SK-N-SH (cell line): Measurements from ENCODE around the gene ADRA2A. TPM values are rescaled to one million over a fixed set of nuclear protein-coding genes. Genes with fewer than 3 reads are reported as not detected.

Source experiments
- CTCF ChIA-PET: fragments of 300-600, 350-600 bp; formaldehyde crosslinking; extraction: SDS; loops from one replicate; lab custom pipeline; 2021; lab: Yijun Ruan, JAX
- POLR2A ChIA-PET: fragments of 350-600 bp; sonication (Branson Sonifier 250); formaldehyde crosslinking; extraction: SDS; loops from one replicate; lab custom pipeline; 2020; ENCODE audit warnings: antibody characterized with exemption, inconsistent platforms; lab: Yijun Ruan, JAX
- DNase-seq: peaks from one replicate; pipeline ENCODE4 v3.0.0; 2012
- H2AFZ ChIP-seq: fragments of 200-600 bp; sonication (generic); 2 replicates; pipeline ENCODE4 v1.8.1; 2016; ENCODE audit warnings: antibody characterized with exemption, mild to moderate bottlenecking, low read depth
- H3F3A ChIP-seq: fragments of 200-600 bp; sonication (generic); replicated peaks from 2 replicates; pipeline ENCODE3; 2016; ENCODE audit warnings: antibody characterized with exemption, mild to moderate bottlenecking; ENCODE audit not compliant: insufficient read depth
- H3K27ac ChIP-seq, 2 experiments: fragments of 200-500 bp in 1 of 2; fragments of 200-600 bp in 1 of 2; sonication (Bioruptor generic) in 1 of 2; sonication (generic), shearing (Covaris generic) in 1 of 2; 2 replicates each; pipeline versions ENCODE4 v1.5.1 to v1.6.1; 2014 to 2016; ENCODE audit warnings: low read depth in 2 of 2, inconsistent platforms in 1 of 2, low read length in 1 of 2, mild to moderate bottlenecking in 1 of 2, mixed read lengths in 1 of 2
- H3K27me3 ChIP-seq: fragments of 200-600 bp; sonication (generic), shearing (Covaris generic); 2 replicates; pipeline ENCODE4 v1.6.1; 2016; ENCODE audit warnings: mixed run types; ENCODE audit not compliant: insufficient read depth
- H3K36me3 ChIP-seq, 2 experiments: fragments of 200-500 bp in 1 of 2; fragments of 200-600 bp in 1 of 2; sonication (Bioruptor generic) in 1 of 2; sonication (generic) in 1 of 2; replicated peaks in 1 of 2; 2 replicates each; pipeline versions ENCODE3 to v1.5.1; 2014 to 2016; ENCODE audit warnings: low read length in 1 of 2, mild to moderate bottlenecking in 1 of 2; ENCODE audit not compliant: insufficient read depth in 2 of 2, control insufficient read depth in 1 of 2
- H3K4me1 ChIP-seq, 2 experiments: fragments of 200-500 bp in 1 of 2; fragments of 200-600 bp in 1 of 2; sonication (Bioruptor generic) in 1 of 2; sonication (generic), shearing (Covaris generic) in 1 of 2; 2 replicates each; pipeline versions ENCODE4 v1.5.1 to v1.6.1; 2014 to 2016; ENCODE audit warnings: low read depth in 1 of 2, low read length in 1 of 2, mixed run types in 1 of 2; ENCODE audit not compliant: insufficient read depth in 2 of 2, control insufficient read depth in 1 of 2
- H3K4me2 ChIP-seq: fragments of 200-600 bp; sonication (generic), shearing (Covaris generic); 2 replicates; pipeline ENCODE4 v1.6.1; 2017; ENCODE audit warnings: mixed run types
- H3K4me3 ChIP-seq, 2 experiments: fragments of 200-500 bp in 1 of 2; fragments of 200-600 bp in 1 of 2; sonication (Bioruptor generic) in 1 of 2; sonication (generic), shearing (Covaris generic) in 1 of 2; 2 replicates each; pipeline versions ENCODE4 v1.5.1 to v1.8.1; 2014 to 2016; ENCODE audit warnings: low read depth in 2 of 2, inconsistent platforms in 1 of 2, low read length in 1 of 2, mild to moderate bottlenecking in 1 of 2, mixed read lengths in 1 of 2, moderate library complexity in 1 of 2
- H3K79me2 ChIP-seq: fragments of 200-600 bp; sonication (generic); 2 replicates; pipeline ENCODE4 v1.8.1; 2017; ENCODE audit warnings: mild to moderate bottlenecking; ENCODE audit not compliant: insufficient read depth
- H3K9ac ChIP-seq: fragments of 200-600 bp; sonication (generic); 2 replicates; pipeline ENCODE4 v1.6.1; 2017; ENCODE audit warnings: mixed run types
- H3K9me2 ChIP-seq: fragments of 200-600 bp; sonication (generic); 2 replicates; pipeline ENCODE4 v1.6.1; 2017; ENCODE audit warnings: mixed run types
- H3K9me3 ChIP-seq: fragments of 200-600 bp; sonication (generic); 2 replicates; pipeline ENCODE4 v1.6.1; 2017; ENCODE audit warnings: mixed run types, mild to moderate bottlenecking, moderate library complexity
- H4K20me1 ChIP-seq: fragments of 200-600 bp; sonication (generic); 2 replicates; pipeline ENCODE4 v1.6.1; 2017; ENCODE audit warnings: mild to moderate bottlenecking, mixed run types; ENCODE audit not compliant: insufficient read depth
- CHD2 ChIP-seq: fragments of 150-350 bp; IDR thresholded peaks from 2 replicates; pipeline ENCODE4 v1.6.1; 2018; ENCODE audit warnings: low read length; ENCODE audit not compliant: partially characterized antibody
- ELF1 ChIP-seq: IDR thresholded peaks from 2 replicates; pipeline ENCODE4 v1.4.0; 2012
- EP300 ChIP-seq, 2 experiments: IDR thresholded peaks; 2 replicates each; pipeline versions ENCODE4 v1.4.0 to v1.6.1; 2012; ENCODE audit warnings: borderline replicate concordance in 1 of 2, low read depth in 1 of 2, low read length in 1 of 2
- FOXJ3 ChIP-seq: sonication (generic); formaldehyde crosslinking; IDR thresholded peaks from 2 replicates; pipeline ENCODE4 v1.5.1; 2020; ENCODE audit warnings: mild to moderate bottlenecking, missing genetic modification reagents
- FOXM1 ChIP-seq: IDR thresholded peaks from 2 replicates; pipeline ENCODE4 v1.4.0; 2012; ENCODE audit warnings: low read depth, mild to moderate bottlenecking
- JUND ChIP-seq: IDR thresholded peaks from 2 replicates; pipeline ENCODE4 v1.4.0; 2012
- MAX ChIP-seq: IDR thresholded peaks from 2 replicates; pipeline ENCODE4 v1.4.0; 2012; ENCODE audit warnings: low read depth
- MEF2A ChIP-seq: IDR thresholded peaks from 2 replicates; pipeline ENCODE4 v1.4.0; 2012; ENCODE audit warnings: low read depth, borderline replicate concordance
- NFIC ChIP-seq: IDR thresholded peaks from 2 replicates; pipeline ENCODE4 v1.4.0; 2012; ENCODE audit warnings: borderline replicate concordance
- RAD21 ChIP-seq: IDR thresholded peaks from 2 replicates; pipeline ENCODE4 v1.6.1; 2012; ENCODE audit warnings: mild to moderate bottlenecking, low read length
- RFX5 ChIP-seq: IDR thresholded peaks from 2 replicates; pipeline ENCODE4 v1.6.1; 2012; ENCODE audit warnings: mild to moderate bottlenecking, improper control_type of control experiment, low read length
- RXRA ChIP-seq: IDR thresholded peaks from 2 replicates; pipeline ENCODE4 v1.4.0; 2012; ENCODE audit warnings: low read depth, mild to moderate bottlenecking, borderline replicate concordance
- SMC3 ChIP-seq: IDR thresholded peaks from 2 replicates; pipeline ENCODE4 v1.6.1; 2012; ENCODE audit warnings: low read depth, low read length, improper control_type of control experiment
- TAF1 ChIP-seq: IDR thresholded peaks from 2 replicates; pipeline ENCODE4 v1.6.1; 2012; ENCODE audit warnings: low read depth, mild to moderate bottlenecking, low read length, moderate library complexity, borderline replicate concordance
- TCF12 ChIP-seq: IDR thresholded peaks from 2 replicates; pipeline ENCODE4 v1.4.0; 2012
- USF1 ChIP-seq: IDR thresholded peaks from 2 replicates; pipeline ENCODE4 v1.4.0; 2012; ENCODE audit warnings: low read depth, borderline replicate concordance
- ZBTB33 ChIP-seq: IDR thresholded peaks from 2 replicates; pipeline ENCODE4 v1.4.0; 2012; ENCODE audit warnings: low read depth, borderline replicate concordance
- WGBS: methylation state at CpG from one replicate; pipeline ENCODE4 v1.1.6; 2017; ENCODE audit warnings: low lambda C conversion rate; 5-methylcytosine and 5-hydroxymethylcytosine counted together
- polyA plus RNA-seq, 3 experiments: library from polyadenylated mRNA; depleted of rRNA; stranded (reverse); fragments of >200 nt; gene quantifications; 2 replicates each; pipeline ENCODE4 v1.2.3, GENCODE V29; 2012
- TF ChIP-seq, protein P1 (sequence below): fragments of 200-600 bp; sonication (generic); IDR thresholded peaks from 2 replicates; pipeline ENCODE4 v1.6.1; 2017; ENCODE audit warnings: antibody characterized with exemption, mild to moderate bottlenecking, moderate library complexity

ADRA2A gene
- polyA plus RNA-seq, 1 of the 3 experiments (the other 2 are of a cell fraction): 0.02 TPM

- ChIA-PET POLR2A (interaction anchor here (1.4 kb wide), 1 partner anchor 157 kb away, joined by 3 read pairs; the partner anchor contains the start of genes BBIP1 and SHOC2), CTCF (interaction anchor here (0.5 to 4.1 kb wide), 129 partner anchors 10 to 1928 kb away, joined by 3 to 73 read pairs (median 4); partner anchors contain the start of gene GPAM)
- 0% methylated on average over 9 of the region's 39 CpGs for WGBS
- Histone ChIP-seq H3K4me2 (peak overlapping the region; percentile 94), H3K9me2 (no peaks in the 10 kb centered on the region), H4K20me1 (no peaks in the 10 kb centered on the region), H3K36me3 (no peaks in the 10 kb centered on the region), H3K9me3 (no peaks in the 10 kb centered on the region), H3K27ac (no peak overlapping the region), H3K4me3 (peak overlapping the region; percentile 48 to 70), H3F3A (no peaks in the 10 kb centered on the region), H3K79me2 (no peaks in the 10 kb centered on the region), H2AFZ (peak overlapping the region; percentile 81), H3K27me3 (peaks cover 42% of the 10 kb centered on the region), H3K4me1 (peaks cover 0 to 18% of the 10 kb centered on the region in 2 experiments; a peak in 1 of 4 replicates), H3K9ac (no peak overlapping the region)
- no peak for TF ChIP-seq CHD2
- no peak for TF ChIP-seq FOXM1
- 0 out of 2 replicates have a peak, but pooled peaks have one; percentile 10 for TF ChIP-seq FOXJ3 (CRISPR knock-in tag)
- no peak for TF ChIP-seq NFIC
- TF ChIP-seq, protein P1, sequence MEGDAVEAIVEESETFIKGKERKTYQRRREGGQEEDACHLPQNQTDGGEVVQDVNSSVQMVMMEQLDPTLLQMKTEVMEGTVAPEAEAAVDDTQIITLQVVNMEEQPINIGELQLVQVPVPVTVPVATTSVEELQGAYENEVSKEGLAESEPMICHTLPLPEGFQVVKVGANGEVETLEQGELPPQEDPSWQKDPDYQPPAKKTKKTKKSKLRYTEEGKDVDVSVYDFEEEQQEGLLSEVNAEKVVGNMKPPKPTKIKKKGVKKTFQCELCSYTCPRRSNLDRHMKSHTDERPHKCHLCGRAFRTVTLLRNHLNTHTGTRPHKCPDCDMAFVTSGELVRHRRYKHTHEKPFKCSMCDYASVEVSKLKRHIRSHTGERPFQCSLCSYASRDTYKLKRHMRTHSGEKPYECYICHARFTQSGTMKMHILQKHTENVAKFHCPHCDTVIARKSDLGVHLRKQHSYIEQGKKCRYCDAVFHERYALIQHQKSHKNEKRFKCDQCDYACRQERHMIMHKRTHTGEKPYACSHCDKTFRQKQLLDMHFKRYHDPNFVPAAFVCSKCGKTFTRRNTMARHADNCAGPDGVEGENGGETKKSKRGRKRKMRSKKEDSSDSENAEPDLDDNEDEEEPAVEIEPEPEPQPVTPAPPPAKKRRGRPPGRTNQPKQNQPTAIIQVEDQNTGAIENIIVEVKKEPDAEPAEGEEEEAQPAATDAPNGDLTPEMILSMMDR: peak; percentile 75
- TF ChIP-seq SMC3: peak; percentile 79
- TF ChIP-seq ELF1: no peak
- TF ChIP-seq RAD21: peak; percentile 88
- TF ChIP-seq RXRA: no peak
- DNase-seq: peak; percentile 93
Observed at GRCh38 chr10:111076191-111076681, 593 bp upstream of the ADRA2A start.

DNA sequence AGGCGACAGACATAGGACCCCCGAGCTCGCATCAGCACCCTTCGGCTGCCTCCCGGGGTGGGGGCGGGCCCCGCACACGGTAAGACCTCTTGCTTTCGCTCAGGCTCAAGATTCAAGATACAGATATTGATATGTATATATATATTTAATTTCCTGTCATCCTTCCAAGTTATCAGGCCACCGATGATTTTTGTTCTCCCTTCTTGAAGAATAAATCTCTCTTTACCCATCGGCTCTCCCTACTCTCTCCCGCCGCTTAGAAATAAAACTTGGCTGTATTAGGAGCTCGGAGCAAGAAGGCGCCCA lies 603 bp downstream of the ADRA2A start:
- H3F3A ChIP-seq: no peaks in the 10 kb centered on the region
- H3K4me3 ChIP-seq: peak overlapping the region; percentile 48 to 70
- H3K79me2 ChIP-seq: no peaks in the 10 kb centered on the region
- peaks cover 0 to 18% of the 10 kb centered on the region in 2 experiments; a peak in 1 of 4 replicates for H3K4me1 ChIP-seq
- 12% methylated on average over 9 of the region's 15 CpGs for WGBS
- H3K4me2 ChIP-seq: peak overlapping the region; percentile 94
- DNase-seq: no peak
- TF ChIP-seq FOXM1 (no peak), CHD2 (no peak), TAF1 (no peak), USF1 (no peak), ELF1 (no peak), RFX5 (no peak), NFIC (no peak), EP300 (IDR thresholded peaks at IDR 0.05; ENCODE audit: borderline replicate concordance in 1 of 2, low read depth in 1 of 2, low read length in 1 of 2) (no peak), MEF2A (no peak), ZBTB33 (no peak), MAX (no peak), TCF12 (no peak), RXRA (no peak), JUND (no peak), SMC3 (no peak), RAD21 (no peak)
- TF ChIP-seq, protein P1: no peak
- H3K27me3 ChIP-seq: peaks cover 42% of the 10 kb centered on the region
- ChIA-PET POLR2A (no interaction called here), CTCF (interaction anchor here (0.7 to 4.1 kb wide), 39 partner anchors 9 to 1254 kb away, joined by 3 to 73 read pairs (median 7); no protein-coding TSS in a partner anchor)
- no peaks in the 10 kb centered on the region for H4K20me1 ChIP-seq
- H3K9me2 ChIP-seq: no peaks in the 10 kb centered on the region
- no peaks in the 10 kb centered on the region for H3K36me3 ChIP-seq
- 0 out of 2 replicates have a peak overlapping the region, but pooled peaks have one; percentile 81 for H2AFZ ChIP-seq
- no peak overlapping the region for H3K27ac ChIP-seq
- no peak overlapping the region for H3K9ac ChIP-seq
- no peaks in the 10 kb centered on the region for H3K9me3 ChIP-seq
